NT2/D1 (cell line): ENCODE results near the gene SPPL2A.
A peak's percentile ranks its signal among the peaks of the same experiment; 100 is the strongest.

Experiments
- DNase-seq: peaks from one replicate; pipeline ENCODE4 v3.0.0-alpha.2; 2011; ENCODE audit warnings: low read depth, low spot score
- H3K27me3 ChIP-seq: 2 replicates; pipeline ENCODE4 v1.6.0; 2011; ENCODE audit warnings: mild to moderate bottlenecking; ENCODE audit not compliant: insufficient read length, insufficient read depth
- H3K36me3 ChIP-seq: 2 replicates; pipeline ENCODE4 v1.6.1; 2011; ENCODE audit warnings: mild to moderate bottlenecking, low read length, mixed read lengths; ENCODE audit not compliant: insufficient read depth, insufficient read length
- H3K4me1 ChIP-seq: 2 replicates; pipeline ENCODE4 v1.5.1; 2011; ENCODE audit not compliant: insufficient read depth, insufficient read length
- H3K4me3 ChIP-seq: 2 replicates; pipeline ENCODE4 v1.5.1; 2011; ENCODE audit warnings: low read depth; ENCODE audit not compliant: insufficient read length
- H3K9ac ChIP-seq: 2 replicates; pipeline ENCODE4 v1.6.0; 2011; ENCODE audit warnings: low read depth; ENCODE audit not compliant: insufficient read length
- H3K9me3 ChIP-seq: 2 replicates; pipeline ENCODE4 v1.5.1; 2011; ENCODE audit warnings: mild to moderate bottlenecking, low read length; ENCODE audit not compliant: insufficient read depth
- SUZ12 ChIP-seq: IDR thresholded peaks from 2 replicates; pipeline ENCODE4 v1.6.1; 2011; ENCODE audit not compliant: insufficient read length, insufficient read depth; ENCODE audit errors: extremely low read depth
- YY1 ChIP-seq: IDR thresholded peaks from 2 replicates; pipeline ENCODE4 v1.6.1; 2011; ENCODE audit not compliant: insufficient read length, insufficient read depth
- ZNF274 ChIP-seq: IDR thresholded peaks from 2 replicates; pipeline ENCODE4 v1.6.1; 2011; ENCODE audit warnings: mild to moderate bottlenecking, low read depth, low read length

The SPPL2A gene

DNA sequence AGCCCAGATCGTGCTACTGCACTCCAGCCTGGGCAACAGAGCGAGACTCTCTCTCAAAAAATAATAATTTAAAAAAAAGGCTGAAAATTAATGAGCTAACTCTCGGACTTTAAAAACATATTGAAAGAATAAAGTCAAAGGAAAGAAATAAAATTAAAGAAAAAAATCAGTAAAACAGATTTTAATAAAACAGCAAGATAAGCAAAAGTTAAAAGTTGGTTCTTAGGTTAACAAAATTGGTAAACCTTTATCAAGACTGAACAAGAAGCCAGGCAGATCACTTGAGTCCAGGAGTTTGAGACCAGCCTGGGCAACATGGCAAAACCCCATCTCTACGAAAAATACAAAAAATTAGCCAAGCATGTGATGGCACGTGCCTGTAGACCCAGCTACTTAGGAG is 99.6 kb downstream of the SPPL2A start:
- Histone ChIP-seq H3K9ac (no peak overlapping the region), H3K36me3 (peaks cover 26% of the 10 kb centered on the region), H3K4me3 (no peak overlapping the region), H3K4me1 (no peaks in the 10 kb centered on the region), H3K9me3 (no peaks in the 10 kb centered on the region), H3K27me3 (no peaks in the 10 kb centered on the region)
- no peak for DNase-seq
- TF ChIP-seq YY1 (no peak), ZNF274 (no peak), SUZ12 (no peak)

DNA sequence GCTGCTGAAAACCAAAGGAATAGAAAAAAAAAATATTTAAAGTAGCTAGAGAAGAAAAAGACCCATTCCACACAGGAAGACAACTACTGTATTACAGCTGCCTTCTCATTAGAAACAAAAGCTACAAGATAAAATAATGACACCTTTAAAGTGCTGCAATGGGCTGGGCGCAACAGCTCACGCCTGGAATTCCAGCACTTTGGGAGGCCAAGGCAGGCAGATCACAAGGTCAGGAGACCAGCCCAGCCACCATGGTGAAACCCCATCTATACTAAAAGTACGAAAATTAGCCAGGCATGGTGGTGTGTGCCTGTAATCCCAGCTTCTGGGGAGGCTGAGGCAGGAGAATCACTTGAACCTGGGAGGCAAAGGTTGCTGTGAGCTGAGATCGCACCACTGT is 110.0 kb downstream of the SPPL2A start:
- H3K4me1 ChIP-seq, result no peaks in the 10 kb centered on the region
- no peak for TF ChIP-seq SUZ12
- no peak for TF ChIP-seq ZNF274
- no peak for TF ChIP-seq YY1
- H3K4me3 ChIP-seq, result no peak overlapping the region
- H3K9me3 ChIP-seq, result no peaks in the 10 kb centered on the region
- no peak overlapping the region for H3K9ac ChIP-seq
- peaks cover 27% of the 10 kb centered on the region for H3K36me3 ChIP-seq
- no peak for DNase-seq
- no peaks in the 10 kb centered on the region for H3K27me3 ChIP-seq

DNA sequence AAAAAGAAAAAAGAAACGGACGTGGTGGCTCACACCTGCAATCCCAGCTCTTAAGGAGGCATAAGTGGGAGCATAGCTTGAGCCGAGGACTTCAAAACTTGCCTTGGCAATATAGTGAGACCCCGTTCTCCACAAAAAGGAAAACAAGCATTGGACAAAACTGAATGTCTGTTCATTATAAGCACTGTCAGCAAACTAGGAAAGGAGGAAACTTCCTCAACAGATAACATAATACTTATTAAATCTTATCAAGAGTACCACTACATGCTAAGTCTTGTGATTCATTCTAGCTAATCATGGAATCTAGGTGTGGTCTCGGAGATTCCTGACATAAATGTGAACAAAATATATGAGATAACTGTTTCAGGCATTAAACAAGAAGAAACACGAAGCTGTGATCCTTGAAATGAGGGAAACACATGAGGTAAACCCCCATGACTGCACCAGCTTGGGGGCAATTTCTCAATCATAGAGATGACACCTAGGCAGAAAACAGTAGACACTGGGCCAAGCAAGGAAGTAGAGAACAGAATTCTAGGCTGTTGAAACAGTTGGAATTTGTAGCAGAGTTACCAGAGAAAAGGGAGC is 112.3 kb downstream of the SPPL2A start:
- Histone ChIP-seq H3K9ac (no peak overlapping the region), H3K4me1 (no peaks in the 10 kb centered on the region), H3K27me3 (no peaks in the 10 kb centered on the region), H3K9me3 (no peaks in the 10 kb centered on the region), H3K4me3 (no peak overlapping the region), H3K36me3 (peaks cover 46% of the 10 kb centered on the region)
- DNase-seq, result no peak
- TF ChIP-seq SUZ12, result no peak

DNA sequence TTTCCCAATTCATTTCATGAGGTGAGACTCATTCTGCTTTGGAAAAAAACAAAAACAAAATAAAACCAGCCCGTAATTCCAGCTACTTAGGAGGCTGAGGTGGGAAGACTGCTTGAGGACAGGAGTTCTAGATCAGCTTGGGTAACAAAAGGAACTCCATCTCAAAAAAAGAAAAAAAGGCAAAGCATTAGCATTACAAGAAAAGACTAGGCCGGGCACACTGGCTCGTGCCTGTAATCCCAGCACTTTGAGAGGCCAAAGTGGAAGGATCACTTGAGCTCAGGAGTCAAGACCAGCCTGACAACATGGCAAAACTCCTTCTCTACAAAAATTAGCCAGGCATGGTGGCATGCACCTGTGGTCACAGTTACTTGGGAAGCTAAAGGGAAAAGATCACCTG is 112.8 kb downstream of the SPPL2A start:
- no peak overlapping the region for H3K4me3 ChIP-seq
- no peaks in the 10 kb centered on the region for H3K4me1 ChIP-seq
- H3K9me3 ChIP-seq, result no peaks in the 10 kb centered on the region
- no peaks in the 10 kb centered on the region for H3K27me3 ChIP-seq
- TF ChIP-seq ZNF274 (no peak), SUZ12 (no peak), YY1 (no peak)
- peaks cover 51% of the 10 kb centered on the region for H3K36me3 ChIP-seq
- H3K9ac ChIP-seq, result no peak overlapping the region
- peak; percentile 35 for DNase-seq
